Middle frontal gyrus (tissue), 1 donor: ENCODE data around the gene NFIX.

Experiments used
- DNase-seq: peaks from one replicate; pipeline ENCODE4 v3.0.0-alpha.2; 2015; ENCODE audit warnings: low spot score; ENCODE audit errors: extremely low spot score

Gene NFIX

GRCh38 chr19:13072188-13072908, 77.1 kb downstream of the NFIX start:
- DNase-seq = peak; percentile 84

GRCh38 chr19:13073263-13073662, 78.0 kb downstream of the NFIX start:
- no peak for DNase-seq

GRCh38 chr19:13074378-13074777, 79.1 kb downstream of the NFIX start:
- no peak for DNase-seq

GRCh38 chr19:13076320-13076719, 81.0 kb downstream of the NFIX start:
- no peak for DNase-seq

- DNase-seq = no peak
Observed at GRCh38 chr19:13076787-13077186, 81.5 kb downstream of the NFIX start.

GRCh38 chr19:13077240-13077639, 82.0 kb downstream of the NFIX start:
- DNase-seq = no peak

- no peak for DNase-seq
Observed at GRCh38 chr19:13078381-13078780, 83.1 kb downstream of the NFIX start.

GRCh38 chr19:13078897-13079541, 83.7 kb downstream of the NFIX start:
- DNase-seq = no peak

GRCh38 chr19:13079542-13079986, 84.3 kb downstream of the NFIX start:
- DNase-seq = no peak

GRCh38 chr19:13082192-13083007, 87.1 kb downstream of the NFIX start:
- no peak for DNase-seq

- no peak for DNase-seq
Observed at GRCh38 chr19:13083008-13083404, 87.7 kb downstream of the NFIX start.

- no peak for DNase-seq
Observed at GRCh38 chr19:13083627-13084026, 88.4 kb downstream of the NFIX start.

GRCh38 chr19:13085666-13086065, 90.4 kb downstream of the NFIX start:
- DNase-seq = no peak

- DNase-seq = no peak
Observed at GRCh38 chr19:13086341-13086740, 91.1 kb downstream of the NFIX start.

- no peak for DNase-seq
Observed at GRCh38 chr19:13087295-13087694, 92.0 kb downstream of the NFIX start.

- no peak for DNase-seq
Observed at GRCh38 chr19:13087795-13088537, 92.7 kb downstream of the NFIX start.

GRCh38 chr19:13089139-13089856, 94.0 kb downstream of the NFIX start:
- no peak for DNase-seq

GRCh38 chr19:13089857-13090507, 94.7 kb downstream of the NFIX start:
- no peak for DNase-seq

- no peak for DNase-seq
Observed at GRCh38 chr19:13090511-13091231, 95.4 kb downstream of the NFIX start.
